Measurements from ENCODE around the gene DCP2.
A peak's percentile ranks its signal among the peaks of the same experiment; 100 is the strongest.

The DCP2 gene

GRCh38 chr5:112967520-112968083, 9.0 kb upstream of the DCP2 start:
- DNase-seq (ENCODE audit: low read depth): no peak

- DNase-seq (ENCODE audit: low read depth): no peak
Observed at GRCh38 chr5:112968411-112969106, 8.0 kb upstream of the DCP2 start.

GRCh38 chr5:112971276-112971675, 5.3 kb upstream of the DCP2 start:
- no peak for DNase-seq (ENCODE audit: low read depth)

- DNase-seq (ENCODE audit: low read depth): no peak
Observed at GRCh38 chr5:112973036-112973435, 3.6 kb upstream of the DCP2 start.

- no peak for DNase-seq (ENCODE audit: low read depth)
Observed at GRCh38 chr5:112973904-112974303, 2.7 kb upstream of the DCP2 start.

GRCh38 chr5:112974901-112975300, 1.7 kb upstream of the DCP2 start:
- DNase-seq (ENCODE audit: low read depth): no peak

GRCh38 chr5:112975721-112976431, 722 bp upstream of the DCP2 start:
- no peak for DNase-seq (ENCODE audit: low read depth)

- DNase-seq (ENCODE audit: low read depth): no peak
Observed at GRCh38 chr5:112977440-112977861, 853 bp downstream of the DCP2 start.

GRCh38 chr5:112978836-112979235, 2.2 kb downstream of the DCP2 start:
- no peak for DNase-seq (ENCODE audit: low read depth)

GRCh38 chr5:112979723-112980122, 3.1 kb downstream of the DCP2 start:
- no peak for DNase-seq (ENCODE audit: low read depth)

GRCh38 chr5:112983363-112983762, 6.8 kb downstream of the DCP2 start:
- no peak for DNase-seq (ENCODE audit: low read depth)

- DNase-seq (ENCODE audit: low read depth): no peak
Observed at GRCh38 chr5:112986224-112986623, 9.6 kb downstream of the DCP2 start.

GRCh38 chr5:112995764-112996618, 19.4 kb downstream of the DCP2 start:
- peak; percentile 18 for DNase-seq (ENCODE audit: low read depth)

- no peak for DNase-seq (ENCODE audit: low read depth)
Observed at GRCh38 chr5:112996830-112997374, 20.3 kb downstream of the DCP2 start.

- DNase-seq (ENCODE audit: low read depth): no peak
Observed at GRCh38 chr5:112998296-112998695, 21.7 kb downstream of the DCP2 start.

GRCh38 chr5:113000466-113000865, 23.9 kb downstream of the DCP2 start:
- DNase-seq (ENCODE audit: low read depth): no peak

GRCh38 chr5:113002423-113002822, 25.8 kb downstream of the DCP2 start:
- DNase-seq (ENCODE audit: low read depth): no peak

- no peak for DNase-seq (ENCODE audit: low read depth)
Observed at GRCh38 chr5:113003763-113004162, 27.2 kb downstream of the DCP2 start.

GRCh38 chr5:113005454-113005853, 28.9 kb downstream of the DCP2 start:
- DNase-seq (ENCODE audit: low read depth): no peak

GRCh38 chr5:113017881-113018635, 41.5 kb downstream of the DCP2 start:
- no peak for DNase-seq (ENCODE audit: low read depth)
